COLO668 (cell line): ENCODE measurements around the gene SELENOO.
A peak's percentile ranks its signal among the peaks of the same experiment; 100 is the strongest.

Experiments
- DNase-seq: peaks from one replicate; lab custom pipeline; 2025; ENCODE audit not compliant: unreplicated experiment; lab: John Stamatoyannopoulos, UW

SELENOO gene

DNA sequence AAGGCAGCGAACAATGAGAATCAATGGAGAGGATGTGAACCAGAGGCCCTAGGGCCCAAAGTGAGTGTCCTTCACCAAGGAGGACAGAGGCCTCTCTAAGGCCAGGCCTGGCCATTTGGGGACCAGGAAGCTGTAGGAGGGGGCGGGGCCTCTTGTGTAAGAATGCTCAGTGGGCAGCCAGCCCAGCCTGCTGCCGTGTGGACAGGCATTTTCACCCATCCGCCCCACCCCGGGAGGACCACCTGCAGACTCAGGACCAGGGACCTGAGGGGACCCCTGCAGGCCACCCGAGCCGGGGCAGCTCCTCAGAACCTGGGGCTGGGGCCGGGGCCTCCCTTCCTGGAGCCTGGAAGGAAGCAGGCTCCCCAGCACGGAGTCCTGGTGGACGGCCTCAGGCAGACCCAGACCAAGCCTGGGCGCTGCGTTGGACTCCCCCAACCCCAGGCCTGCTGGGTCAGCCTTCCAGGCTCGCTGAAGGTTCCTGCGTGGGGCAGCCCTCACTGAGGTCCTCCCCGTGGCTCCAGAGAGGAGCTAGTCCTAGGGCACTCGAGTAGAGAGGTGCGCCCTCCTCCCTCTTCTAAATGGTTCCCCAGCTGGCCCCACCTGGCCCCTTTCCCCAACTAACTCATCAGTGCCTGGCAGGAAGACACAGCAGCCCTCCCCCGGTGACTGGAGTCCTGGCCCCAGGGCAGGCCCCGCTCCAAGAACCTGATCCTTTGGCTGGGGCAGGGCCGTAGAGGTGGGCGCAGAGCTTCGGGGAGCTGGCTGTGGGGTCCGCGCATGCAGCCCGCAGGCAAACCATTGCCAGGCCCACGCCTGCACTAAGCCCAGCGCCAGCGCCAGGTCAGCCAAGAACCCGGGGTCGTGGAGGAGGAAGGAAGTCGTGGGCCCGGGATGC lies 16.6 kb upstream of the SELENOO start:
- peak; percentile 26 for DNase-seq

DNA sequence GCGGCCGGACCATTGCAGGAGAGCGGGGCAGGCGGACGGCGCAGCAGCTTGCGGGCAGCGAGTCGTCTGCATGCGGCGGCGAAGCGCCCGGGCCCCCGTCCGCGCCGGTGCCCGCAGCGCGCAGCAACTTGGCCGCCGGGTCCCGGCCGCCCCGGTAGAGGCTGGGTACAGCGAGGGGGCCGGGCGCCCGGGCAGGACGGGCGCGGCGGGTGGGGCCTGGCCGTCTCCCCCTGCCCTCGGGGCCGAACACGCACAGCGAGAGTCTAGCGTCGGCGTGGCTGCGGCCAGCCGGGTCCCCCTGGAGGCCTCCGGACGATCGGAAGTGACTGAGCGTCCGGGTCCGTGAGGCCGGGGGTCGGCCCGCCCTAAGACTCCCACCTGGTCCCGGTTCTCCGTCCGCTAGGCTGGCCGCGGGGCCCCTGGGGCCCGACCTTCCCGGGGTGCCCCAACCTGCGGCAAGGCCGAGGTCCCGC lies 15.9 kb upstream of the SELENOO start:
- no peak for DNase-seq

DNA sequence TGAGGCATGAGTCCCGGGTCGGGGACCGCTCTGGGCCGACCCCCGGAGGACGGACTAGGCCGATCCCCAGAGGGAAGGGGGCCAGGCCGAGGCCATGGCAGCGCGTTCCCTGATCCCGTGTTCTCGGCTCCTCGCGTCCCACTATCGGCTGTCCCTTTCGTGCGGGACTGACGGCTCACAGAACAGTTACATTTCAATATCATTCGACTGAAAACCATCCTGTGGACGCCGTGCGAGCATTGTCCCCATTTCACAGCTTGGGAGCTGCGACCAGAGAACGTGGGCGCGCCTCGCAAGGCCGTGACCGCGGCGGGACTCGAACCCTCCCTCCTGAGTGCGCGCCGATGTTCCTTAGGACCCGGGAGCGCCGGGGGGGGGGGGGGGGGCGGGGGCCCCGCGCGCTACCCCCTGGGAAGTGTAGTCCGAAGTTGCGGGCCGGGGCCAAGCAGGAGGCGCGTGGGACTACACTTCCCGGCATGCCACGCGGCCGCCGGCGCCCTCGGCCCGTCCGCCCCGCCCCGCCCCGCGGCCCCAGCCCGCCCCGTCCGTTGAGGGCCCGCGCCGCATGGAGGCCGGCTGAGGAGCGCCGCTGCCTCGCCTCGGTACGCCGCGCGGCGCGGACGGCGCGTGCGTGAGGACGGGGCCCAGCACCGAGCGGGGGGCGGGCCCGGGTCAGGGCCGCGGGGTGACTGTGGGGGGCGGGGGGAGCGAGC lies 15.3 kb upstream of the SELENOO start, which contains the start of gene TRABD:
TRABD (plus strand) TSS at position 539 of the 713 bp plus-strand sequence. CDS start 7,148 bp downstream, outside the sequence.
- DNase-seq, result peak; percentile 97

DNA sequence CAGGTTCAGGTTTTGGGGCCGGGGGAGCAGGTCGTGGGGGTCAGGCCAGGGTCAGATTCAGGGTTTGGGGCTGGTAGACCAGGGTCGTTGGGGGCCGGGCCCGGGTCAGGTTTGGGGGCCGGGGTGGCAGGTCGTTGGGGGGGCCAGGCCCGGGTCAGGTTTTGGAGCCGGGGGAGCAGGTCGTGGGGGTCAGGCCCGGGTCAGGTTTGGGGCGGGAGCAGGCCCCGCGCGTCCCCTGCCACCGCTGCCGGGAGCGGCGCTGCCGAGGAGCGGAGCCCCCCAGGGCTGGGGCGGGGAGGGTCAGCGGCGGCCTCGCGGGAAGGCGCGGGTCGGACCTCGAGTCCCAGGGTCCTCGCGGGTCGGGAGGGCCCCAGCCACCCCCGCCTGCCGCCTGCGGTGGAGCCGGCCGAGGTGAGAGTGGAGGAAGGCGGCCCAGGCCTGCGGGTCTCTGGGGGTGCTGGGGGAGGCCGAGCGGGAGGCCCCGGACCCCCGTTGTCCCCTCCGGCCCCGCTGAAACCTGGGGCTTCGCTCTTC lies 14.6 kb upstream of the SELENOO start:
- peak; percentile 21 for DNase-seq

DNA sequence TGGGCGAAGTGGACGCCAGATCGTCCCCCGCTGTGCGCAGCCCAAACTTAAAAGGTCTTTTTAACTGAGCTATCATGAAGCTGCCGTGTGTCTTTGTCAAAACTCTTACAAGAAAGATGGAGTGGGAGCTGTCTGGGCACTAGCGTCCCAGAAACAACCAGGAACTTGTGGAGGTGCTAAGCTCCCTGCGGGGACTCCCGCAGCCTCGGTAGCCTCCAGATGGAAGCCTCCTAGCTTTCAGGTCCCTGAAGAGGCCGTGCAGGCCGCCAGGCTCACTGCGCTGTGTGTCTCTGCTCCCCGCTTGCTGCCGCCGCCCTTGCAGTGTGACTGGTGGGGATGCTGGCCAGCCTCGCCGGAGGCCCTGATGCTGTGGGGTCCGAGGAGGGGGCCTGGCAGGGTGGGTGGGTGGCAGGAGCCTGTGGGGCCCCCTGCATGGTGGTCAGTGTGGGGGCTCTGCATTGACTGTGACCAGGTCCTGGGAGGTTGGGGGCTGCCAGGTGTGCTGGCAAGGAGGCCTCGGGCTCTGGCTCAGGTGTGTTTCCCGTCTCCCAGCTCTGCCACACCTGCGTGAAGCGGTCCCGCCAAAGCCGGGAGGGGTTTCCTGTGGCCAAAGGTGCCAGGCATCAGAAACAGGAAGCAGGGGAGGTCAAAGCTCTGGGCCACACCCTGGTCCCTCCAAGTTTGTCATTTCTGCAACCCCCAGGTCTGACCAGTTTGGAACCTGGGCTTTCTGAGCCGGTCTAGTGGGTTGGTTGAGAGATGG lies 13.9 kb upstream of the SELENOO start:
- peak; percentile 58 for DNase-seq

DNA sequence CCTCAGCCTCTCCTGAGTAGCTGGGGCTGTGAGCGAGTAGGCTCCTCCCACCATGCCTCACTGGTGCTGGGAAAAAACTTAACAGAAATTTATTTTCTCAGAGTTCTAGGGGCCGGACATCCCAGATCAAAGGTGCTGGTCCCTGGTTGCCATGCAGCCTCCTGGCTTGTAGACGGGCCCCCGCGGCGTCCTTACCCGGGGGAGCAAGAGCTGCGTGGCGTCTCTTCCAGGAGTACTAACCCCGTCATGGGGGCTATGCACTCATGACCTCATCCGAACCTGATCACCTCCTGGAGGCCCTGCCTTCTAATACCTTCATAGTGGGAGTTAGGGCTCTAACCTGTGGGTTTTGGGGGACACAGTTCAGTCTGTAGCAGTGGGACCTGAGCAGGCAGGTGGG lies 12.5 kb upstream of the SELENOO start:
- no peak for DNase-seq

DNA sequence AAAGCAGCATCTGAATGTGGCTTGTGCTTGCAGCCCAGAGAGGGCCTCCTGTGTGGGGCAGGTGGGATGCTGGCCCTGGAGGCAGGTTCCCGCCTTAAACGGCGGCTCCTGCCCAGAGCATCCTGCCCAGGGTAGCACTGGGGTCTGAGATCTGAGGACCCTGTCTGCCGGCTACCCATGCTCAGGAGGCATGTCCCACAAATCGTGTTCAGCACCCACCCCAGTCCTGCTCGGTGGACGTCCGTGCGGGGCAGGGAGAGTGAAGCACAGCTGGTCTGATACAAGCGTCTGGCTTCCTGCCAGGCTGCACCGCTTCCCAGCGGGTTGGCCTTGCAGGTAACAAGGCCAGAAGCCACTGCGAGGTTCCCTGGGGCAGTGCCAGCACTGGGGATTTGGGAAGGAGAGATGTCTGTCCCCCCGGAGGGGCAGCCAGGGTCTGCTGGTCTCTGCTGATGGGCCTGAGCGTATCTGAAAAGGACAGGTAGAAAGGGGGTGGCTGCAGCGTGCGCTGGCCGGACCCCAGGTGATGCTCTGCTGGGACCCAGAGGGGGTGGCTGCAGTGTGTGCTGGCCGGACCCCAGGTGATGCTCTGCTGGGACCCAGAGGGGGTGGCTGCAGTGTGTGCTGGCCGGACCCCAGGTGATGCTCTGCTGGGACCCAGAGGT lies 11.5 kb upstream of the SELENOO start:
- DNase-seq, result peak; percentile 43

DNA sequence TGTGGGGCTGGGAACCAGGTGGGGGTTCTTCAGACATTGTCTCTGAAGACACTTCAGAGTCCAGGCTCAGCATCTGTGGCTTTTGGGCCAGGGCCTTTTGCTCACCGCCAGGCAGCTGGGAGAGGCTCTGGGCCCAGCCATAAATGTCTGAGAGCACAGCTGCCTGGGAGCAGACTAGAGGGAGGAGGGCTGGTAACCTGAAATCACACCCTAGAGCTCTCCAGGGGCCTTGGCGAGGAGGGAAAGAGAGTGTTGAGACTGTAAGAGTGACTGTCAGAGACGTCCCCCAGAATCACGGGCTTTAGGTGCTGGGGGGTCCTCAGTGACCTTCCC lies 11.0 kb upstream of the SELENOO start:
- DNase-seq, result no peak

DNA sequence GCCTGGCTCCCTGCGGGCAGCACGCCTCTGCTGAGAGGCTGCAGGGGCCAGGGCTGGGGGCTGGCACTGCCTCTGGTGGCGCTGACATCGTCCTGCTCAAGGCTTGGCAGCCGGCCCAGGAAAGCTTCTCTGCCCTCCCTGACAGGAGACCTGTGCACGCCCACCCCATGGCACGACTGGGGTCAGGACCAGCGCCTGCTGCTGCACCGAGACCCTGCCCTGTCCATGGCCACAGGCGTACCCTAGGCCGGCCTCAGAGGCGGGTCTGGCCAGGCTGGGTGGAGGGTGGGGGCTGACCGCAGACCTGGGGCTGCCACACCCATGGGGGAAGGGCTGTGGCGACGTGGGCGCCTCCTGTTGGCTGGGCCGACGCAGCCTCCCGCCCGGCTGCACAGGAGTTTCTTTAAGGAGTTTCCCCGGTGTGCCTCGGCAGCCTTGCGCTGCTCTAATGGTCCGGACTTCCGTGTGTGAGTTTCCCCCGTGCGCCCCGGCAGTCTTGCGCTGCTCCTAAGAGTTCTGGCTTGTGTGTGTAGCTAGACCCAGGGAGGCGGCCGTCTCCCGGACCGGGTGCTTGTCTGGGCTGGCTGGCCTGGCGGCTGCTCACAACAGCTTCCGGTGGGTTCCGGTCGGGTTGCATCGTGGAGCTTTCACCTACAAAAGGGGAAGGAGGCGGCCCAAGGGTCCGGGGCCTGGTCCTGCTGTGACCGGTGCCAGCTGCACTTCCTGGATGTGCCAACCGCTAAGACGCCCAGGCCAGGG lies 10.4 kb upstream of the SELENOO start:
- peak; percentile 15 for DNase-seq

DNA sequence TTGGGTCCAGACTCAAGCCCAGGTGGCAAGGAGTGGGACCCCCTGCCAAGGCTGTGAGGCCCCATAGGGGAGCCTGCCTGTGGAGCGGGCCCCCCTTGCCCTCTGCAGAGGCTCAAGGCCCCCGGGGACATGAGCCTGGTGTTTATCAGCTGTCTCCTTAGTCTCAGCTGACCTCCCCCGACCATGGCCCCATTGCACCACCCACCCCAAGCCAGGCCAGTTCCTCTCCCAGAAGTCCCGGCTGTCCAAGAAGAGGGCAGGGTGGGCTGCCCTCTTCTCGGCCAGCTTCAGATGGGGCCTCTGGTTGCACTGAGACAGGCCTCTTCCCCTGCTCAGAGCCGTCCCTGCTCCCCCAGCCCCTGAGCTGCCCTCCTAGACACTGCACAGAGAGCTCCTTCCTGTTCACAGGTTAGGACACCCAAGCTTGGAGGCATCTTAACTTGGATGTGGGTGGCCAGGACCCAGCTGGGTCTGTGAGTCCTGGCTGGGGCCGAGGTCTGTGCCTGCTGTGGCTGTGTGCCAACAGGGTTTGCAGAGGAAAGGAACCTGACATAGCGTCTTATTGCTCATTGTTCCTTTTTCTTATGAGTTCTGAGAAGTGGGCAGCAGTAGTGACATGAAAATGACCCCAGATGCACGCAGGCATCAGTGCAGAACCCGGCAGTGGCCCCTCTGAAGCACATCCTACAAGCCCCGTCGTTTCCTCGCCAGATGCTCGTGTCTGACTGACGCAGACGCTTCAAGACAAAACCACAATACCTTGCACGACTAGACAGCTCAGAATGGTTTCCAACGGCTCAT lies 9.7 kb upstream of the SELENOO start:
- no peak for DNase-seq

DNA sequence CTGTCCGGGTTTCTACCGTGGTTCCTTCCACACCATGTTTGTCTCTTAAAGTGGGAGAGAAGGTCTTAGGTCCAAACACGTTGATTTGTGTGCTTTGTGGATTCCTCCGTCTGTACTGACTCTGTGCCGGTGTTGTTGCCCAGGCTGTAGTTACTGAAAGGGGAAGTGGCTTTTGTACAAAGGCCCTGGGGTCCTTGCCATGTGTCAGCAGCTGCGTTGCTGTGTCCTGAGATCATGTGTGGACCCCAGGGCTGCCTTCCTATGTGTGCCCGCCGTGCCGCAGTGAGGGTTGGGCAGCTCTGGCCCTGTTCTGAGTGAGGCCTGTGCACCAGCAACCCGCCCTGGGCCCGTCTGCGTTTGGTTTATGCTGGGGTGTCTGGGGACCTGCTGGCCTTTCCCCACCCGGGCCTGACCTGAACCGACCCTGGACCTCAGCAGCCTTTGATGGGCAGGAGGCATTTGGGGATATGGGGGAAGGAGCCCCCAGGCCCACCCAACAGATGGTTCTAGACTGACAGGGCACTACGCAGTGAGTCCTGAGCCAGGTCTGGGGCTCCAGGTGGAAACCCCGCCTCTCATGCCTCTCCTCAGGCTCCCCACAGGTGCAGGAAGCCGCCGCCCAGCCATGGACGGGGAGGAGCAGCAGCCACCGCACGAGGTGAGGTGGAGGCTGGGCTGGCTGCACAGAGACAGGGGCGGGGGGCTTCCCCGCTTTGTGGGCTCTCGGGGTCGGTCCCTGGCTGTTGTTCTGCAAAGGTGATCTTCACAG lies 8.2 kb upstream of the SELENOO start:
- no peak for DNase-seq

DNA sequence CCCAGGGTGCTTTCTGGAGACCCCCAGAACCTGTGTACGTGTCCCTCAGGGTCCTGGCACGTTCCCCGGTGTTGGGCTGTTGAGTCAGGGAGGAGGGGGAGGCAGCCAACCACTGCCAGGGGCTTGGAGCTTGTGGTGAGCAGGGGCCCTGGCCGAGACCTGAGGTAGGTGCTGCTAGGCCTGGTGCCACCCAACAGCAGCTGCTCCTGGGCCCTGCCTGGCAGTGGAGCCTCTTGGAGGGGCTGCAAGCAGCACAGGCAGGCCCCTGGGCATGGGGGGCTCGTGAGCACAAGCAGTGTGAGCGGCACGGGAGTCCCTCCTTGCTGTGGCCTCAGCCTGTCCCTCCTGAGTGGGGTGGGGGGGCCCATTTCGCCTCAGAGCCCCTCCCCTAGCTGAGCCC lies 7.2 kb upstream of the SELENOO start:
- DNase-seq, result no peak

DNA sequence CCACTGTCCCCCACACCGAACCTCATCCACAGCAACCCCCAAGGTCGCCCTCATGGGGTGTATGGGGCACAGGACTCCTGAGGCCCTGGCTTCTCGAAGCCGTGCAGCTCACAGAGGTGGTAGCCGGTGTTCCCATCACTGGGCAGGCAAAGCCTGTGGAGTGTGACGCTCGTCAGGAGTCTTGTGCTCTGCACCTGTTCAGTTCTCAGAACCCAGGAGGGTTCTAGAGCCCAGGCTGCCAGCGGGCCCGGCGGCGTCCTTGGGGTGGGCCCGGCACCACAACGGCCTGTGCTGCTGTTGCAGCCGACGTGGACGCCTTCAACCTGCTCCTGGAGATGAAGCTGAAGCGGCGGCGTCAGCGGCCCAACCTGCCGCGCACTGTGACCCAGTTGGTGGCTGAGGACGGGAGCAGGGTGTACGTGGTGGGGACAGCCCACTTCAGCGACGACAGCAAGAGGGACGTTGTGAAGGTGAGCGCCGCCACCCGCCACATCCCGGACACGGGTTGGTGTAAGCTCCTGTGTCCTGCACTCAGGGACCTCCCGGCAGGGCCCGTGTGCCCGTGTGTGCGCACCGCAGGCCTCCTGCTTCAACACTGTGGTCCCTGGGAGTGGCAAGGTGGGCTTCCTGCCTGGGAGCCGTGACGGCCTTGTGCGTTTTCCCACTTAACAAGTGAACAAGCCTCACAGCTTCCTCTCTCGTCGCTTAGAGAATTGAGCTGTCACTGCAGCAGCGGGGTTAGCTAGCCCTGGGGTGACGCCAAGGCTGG lies 6.6 kb upstream of the SELENOO start:
- no peak for DNase-seq

DNA sequence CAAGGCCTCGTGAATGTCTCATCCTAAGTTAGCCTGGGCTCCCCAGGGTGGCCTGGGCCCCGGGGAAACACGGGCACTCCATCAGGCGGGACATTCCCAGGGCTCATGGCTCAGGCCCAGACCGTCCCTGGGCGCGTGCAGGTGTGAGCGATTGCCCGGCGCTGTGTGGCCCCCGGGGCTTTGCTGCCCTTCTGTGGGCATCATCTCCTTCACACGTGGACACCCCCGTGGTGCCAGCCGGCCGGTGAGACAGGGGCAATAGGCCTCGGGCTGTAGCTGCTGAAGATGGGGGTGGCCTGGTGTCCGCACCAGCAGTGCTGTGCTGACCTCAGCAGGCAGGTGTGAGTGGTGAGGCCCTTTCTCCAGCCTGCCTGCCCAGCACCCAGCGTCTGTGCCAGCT lies 4.6 kb upstream of the SELENOO start:
- no peak for DNase-seq

DNA sequence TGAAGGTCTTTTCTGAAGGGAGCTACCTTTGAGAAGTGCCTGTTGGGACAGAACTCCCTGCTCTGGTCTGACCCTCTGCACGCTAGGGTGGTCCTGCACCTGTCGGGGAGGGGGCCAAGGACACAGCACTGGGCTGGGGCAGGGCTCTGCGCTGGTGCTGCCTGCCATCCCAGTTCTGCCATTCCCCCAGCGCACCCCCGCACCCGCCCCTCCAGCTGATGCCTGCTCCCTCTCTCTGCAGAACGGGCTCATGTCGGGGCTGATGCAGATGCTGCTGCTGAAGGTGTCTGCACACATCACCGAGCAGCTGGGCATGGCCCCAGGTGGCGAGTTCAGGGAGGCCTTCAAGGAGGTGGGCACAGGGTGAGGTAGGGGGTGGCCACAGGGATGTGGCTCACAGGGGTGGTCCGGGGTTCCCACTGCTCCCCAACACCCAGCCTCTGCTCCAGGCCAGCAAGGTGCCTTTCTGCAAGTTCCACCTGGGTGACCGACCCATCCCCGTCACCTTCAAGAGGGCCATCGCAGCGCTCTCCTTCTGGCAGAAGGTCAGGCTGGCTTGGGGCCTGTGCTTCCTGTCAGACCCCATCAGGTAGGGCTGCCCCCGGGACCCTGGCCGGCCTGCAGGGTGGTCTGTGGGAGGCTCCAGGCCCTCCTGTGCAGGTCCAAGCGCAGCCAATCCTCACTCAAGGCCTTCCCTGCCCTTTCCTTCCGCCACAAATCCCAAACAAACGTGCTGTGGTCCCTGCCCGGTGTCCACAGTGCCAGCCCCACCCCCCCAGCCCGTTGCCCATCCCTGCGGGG lies 3.6 kb upstream of the SELENOO start:
- no peak for DNase-seq

DNA sequence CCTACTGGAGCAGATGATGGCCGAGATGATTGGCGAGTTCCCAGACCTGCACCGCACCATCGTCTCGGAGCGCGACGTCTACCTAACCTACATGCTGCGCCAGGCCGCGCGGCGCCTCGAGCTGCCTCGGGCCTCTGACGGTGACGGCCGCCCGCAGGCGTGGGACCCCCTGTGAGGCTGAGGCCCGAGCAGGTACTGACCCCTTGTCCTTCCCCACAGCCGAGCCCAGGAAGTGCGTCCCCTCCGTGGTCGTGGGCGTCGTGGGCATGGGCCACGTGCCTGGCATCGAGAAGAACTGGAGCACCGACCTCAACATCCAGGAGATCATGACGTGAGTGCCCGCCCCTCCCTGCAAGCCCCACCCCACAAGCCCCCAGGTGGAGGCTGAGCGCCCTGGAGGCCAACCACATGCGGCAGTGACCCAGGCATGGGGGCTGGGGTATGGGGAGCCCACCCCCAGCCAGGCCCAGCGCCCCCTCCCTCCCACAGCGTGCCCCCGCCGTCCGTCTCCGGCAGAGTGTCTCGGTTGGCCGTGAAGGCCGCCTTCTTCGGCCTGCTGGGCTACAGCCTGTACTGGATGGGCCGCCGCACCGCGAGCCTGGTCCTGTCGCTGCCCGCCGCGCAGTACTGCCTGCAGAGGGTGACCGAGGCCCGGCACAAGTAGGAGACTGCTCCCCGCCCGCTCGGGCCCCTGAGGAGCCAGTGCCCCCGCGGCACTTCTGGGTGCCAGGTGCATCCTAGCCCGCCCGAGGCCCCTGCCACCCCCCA lies 2.8 kb upstream of the SELENOO start:
- DNase-seq, result no peak
